ENCODE results near the gene UBL4A. TPM values are rescaled to one million over a fixed set of nuclear protein-coding genes. Genes with fewer than 3 reads are reported as not detected.

Gene UBL4A
- total and polyA plus RNA-seq, 5 donors from 2014 or later: 12.5 to 59.5 (median 55.0) TPM

DNA sequence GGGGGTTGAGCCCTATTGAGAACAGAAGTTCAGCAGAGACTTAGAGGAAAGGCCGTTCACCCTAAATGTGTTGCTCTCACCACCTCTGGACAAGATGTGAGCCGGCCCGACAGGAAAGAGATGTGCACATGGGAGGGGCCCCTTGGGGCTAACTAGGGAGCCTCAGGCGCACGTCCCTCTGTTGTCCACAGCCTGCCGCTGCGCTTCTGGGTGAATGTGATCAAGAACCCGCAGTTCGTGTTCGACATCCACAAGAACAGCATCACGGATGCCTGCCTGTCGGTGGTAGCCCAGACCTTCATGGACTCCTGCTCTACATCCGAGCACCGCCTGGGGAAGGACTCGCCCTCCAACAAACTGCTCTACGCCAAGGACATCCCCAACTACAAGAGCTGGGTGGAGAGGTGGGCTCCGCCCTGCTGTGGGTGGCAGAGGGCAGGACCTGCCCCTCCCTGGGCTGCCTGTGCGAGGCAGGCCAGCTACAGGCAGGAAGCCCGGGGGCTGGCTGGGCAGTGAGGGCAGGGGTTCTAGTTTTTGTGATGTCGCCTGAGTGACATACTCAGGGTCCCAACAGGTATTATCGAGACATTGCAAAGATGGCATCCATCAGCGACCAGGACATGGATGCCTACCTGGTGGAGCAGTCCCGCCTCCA is 15.4 kb downstream of the UBL4A start:
- no peak overlapping the region for H3K27ac ChIP-seq (ENCODE audit: insufficient read depth, low read length, poor library complexity, severe bottlenecking)
- ATAC-seq (ENCODE audit: low read depth in 2 of 2): no peak
- H3K4me3 Mint-ChIP-seq: no peak overlapping the region

DNA sequence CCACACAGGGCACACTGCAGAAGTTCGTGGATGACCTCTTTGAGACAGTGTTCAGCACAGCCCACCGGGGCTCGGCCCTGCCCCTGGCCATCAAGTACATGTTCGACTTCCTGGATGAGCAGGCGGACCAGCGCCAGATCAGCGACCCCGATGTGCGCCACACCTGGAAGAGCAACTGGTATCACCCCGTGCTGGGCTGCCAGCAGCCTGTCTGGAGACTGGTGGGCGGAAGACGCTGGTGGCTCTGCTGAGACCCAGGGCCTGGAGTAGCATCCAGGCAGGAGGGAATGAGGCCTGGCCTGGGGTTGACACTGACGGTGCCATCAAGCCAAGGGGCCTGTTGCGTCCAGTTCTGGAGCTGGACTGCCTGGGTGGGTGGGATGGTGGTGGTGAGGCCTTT is 16.0 kb downstream of the UBL4A start:
- Histone ChIP-seq H3K27me3 (ENCODE audit: control insufficient read depth, insufficient read depth, low read length) (no peaks in the 10 kb centered on the region), H3K4me1 (ENCODE audit: control insufficient read depth, insufficient read depth, low read length, poor library complexity, severe bottlenecking) (no peaks in the 10 kb centered on the region), H3K4me3 (ENCODE audit: low read depth, low read length) (no peak overlapping the region), H3K27ac (ENCODE audit: insufficient read depth, low read length, poor library complexity, severe bottlenecking) (no peak overlapping the region), H3K36me3 (ENCODE audit: control insufficient read depth, insufficient read depth, low read length) (peaks cover 14% of the 10 kb centered on the region), H3K9me3 (ENCODE audit: control insufficient read depth in 2 of 2, low read length in 2 of 2) (no peaks in the 10 kb centered on the region)
- no peaks in the 10 kb centered on the region for H3K4me1 Mint-ChIP-seq
- H3K27ac Mint-ChIP-seq: no peak overlapping the region
- no peak overlapping the region for H3K4me3 Mint-ChIP-seq
- no peak for DNase-seq
- ATAC-seq (ENCODE audit: low read depth in 2 of 2): no peak
- H3K9me3 Mint-ChIP-seq: peaks cover 0 to 1% (median 0%) of the 10 kb centered on the region in 7 donors
- no peaks in the 10 kb centered on the region for H3K27me3 Mint-ChIP-seq
- H3K36me3 Mint-ChIP-seq: no peaks in the 10 kb centered on the region

More for the DNA sequence above, 15.4 kb downstream of the UBL4A start:
- Histone ChIP-seq H3K4me1 (ENCODE audit: control insufficient read depth, insufficient read depth, low read length, poor library complexity, severe bottlenecking) (no peaks in the 10 kb centered on the region), H3K9me3 (ENCODE audit: control insufficient read depth in 2 of 2, low read length in 2 of 2) (no peaks in the 10 kb centered on the region), H3K36me3 (ENCODE audit: control insufficient read depth, insufficient read depth, low read length) (peaks cover 14% of the 10 kb centered on the region), H3K4me3 (ENCODE audit: low read depth, low read length) (no peak overlapping the region), H3K27me3 (ENCODE audit: control insufficient read depth, insufficient read depth, low read length) (no peaks in the 10 kb centered on the region)
- H3K36me3 Mint-ChIP-seq: no peaks in the 10 kb centered on the region
- H3K27ac Mint-ChIP-seq: no peak overlapping the region
- H3K27me3 Mint-ChIP-seq: no peaks in the 10 kb centered on the region
- H3K9me3 Mint-ChIP-seq: peaks cover 0 to 1% (median 0%) of the 10 kb centered on the region in 7 donors
- no peaks in the 10 kb centered on the region for H3K4me1 Mint-ChIP-seq
- no peak for DNase-seq

DNA sequence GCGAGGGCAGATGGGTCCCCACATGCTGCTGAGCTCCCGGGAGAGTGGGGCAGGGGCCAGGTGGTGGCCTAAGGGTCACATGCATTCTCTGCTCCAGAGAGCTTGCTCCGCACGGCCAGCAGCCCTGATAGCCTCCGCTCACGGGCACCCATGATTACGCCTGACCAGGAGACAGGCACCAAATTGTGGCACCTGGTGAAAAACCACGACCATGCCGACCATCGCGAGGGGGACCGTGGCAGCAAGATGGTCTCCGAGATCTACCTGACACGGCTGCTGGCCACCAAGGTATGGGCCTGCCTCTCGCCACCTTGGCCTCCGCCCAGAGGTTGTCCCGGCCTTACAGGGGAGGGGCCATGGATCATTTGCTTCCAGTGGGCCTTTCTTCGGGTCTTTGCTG is 16.5 kb downstream of the UBL4A start:
- no peak for ATAC-seq (ENCODE audit: low read depth in 2 of 2)
- no peak for DNase-seq
- Histone ChIP-seq H3K36me3 (ENCODE audit: control insufficient read depth, insufficient read depth, low read length) (peaks cover 14% of the 10 kb centered on the region), H3K4me1 (ENCODE audit: control insufficient read depth, insufficient read depth, low read length, poor library complexity, severe bottlenecking) (no peaks in the 10 kb centered on the region), H3K9me3 (ENCODE audit: control insufficient read depth in 2 of 2, low read length in 2 of 2) (no peaks in the 10 kb centered on the region), H3K27ac (ENCODE audit: insufficient read depth, low read length, poor library complexity, severe bottlenecking) (no peak overlapping the region), H3K4me3 (ENCODE audit: low read depth, low read length) (no peak overlapping the region), H3K27me3 (ENCODE audit: control insufficient read depth, insufficient read depth, low read length) (no peaks in the 10 kb centered on the region)
- no peaks in the 10 kb centered on the region for H3K4me1 Mint-ChIP-seq
- H3K4me3 Mint-ChIP-seq: no peak overlapping the region
- peaks cover 0 to 1% (median 0%) of the 10 kb centered on the region in 7 donors for H3K9me3 Mint-ChIP-seq
- H3K27ac Mint-ChIP-seq: no peak overlapping the region
- no peaks in the 10 kb centered on the region for H3K27me3 Mint-ChIP-seq
- H3K36me3 Mint-ChIP-seq: no peaks in the 10 kb centered on the region

DNA sequence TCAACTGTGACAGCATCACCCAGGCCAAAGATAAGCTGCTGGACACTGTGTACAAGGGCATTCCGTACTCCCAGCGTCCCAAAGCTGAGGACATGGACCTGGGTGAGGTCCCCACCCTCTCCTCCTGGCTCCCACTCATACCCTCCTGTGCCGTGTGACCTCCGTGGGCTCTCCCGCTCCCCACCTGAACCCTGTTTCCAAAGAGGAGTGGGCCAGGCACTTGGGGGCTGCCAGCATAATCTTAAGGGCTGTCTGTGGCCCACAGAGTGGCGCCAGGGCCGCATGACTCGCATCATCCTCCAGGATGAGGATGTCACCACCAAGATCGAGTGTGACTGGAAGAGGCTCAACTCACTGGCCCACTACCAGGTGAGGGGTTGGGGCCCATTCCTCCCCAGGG is 17.3 kb downstream of the UBL4A start:
- Histone ChIP-seq H3K27ac (ENCODE audit: insufficient read depth, low read length, poor library complexity, severe bottlenecking) (no peak overlapping the region), H3K27me3 (ENCODE audit: control insufficient read depth, insufficient read depth, low read length) (no peaks in the 10 kb centered on the region), H3K9me3 (ENCODE audit: control insufficient read depth in 2 of 2, low read length in 2 of 2) (no peaks in the 10 kb centered on the region), H3K4me1 (ENCODE audit: control insufficient read depth, insufficient read depth, low read length, poor library complexity, severe bottlenecking) (no peaks in the 10 kb centered on the region), H3K4me3 (ENCODE audit: low read depth, low read length) (no peak overlapping the region), H3K36me3 (ENCODE audit: control insufficient read depth, insufficient read depth, low read length) (peaks cover 18% of the 10 kb centered on the region)
- H3K4me1 Mint-ChIP-seq: no peaks in the 10 kb centered on the region
- H3K27ac Mint-ChIP-seq: no peak overlapping the region
- no peaks in the 10 kb centered on the region for H3K36me3 Mint-ChIP-seq
- ATAC-seq (ENCODE audit: low read depth in 2 of 2): no peak
- no peaks in the 10 kb centered on the region for H3K27me3 Mint-ChIP-seq
- no peak for DNase-seq
- no peak overlapping the region for H3K4me3 Mint-ChIP-seq
- H3K9me3 Mint-ChIP-seq: peaks cover 0 to 1% (median 0%) of the 10 kb centered on the region in 7 donors

DNA sequence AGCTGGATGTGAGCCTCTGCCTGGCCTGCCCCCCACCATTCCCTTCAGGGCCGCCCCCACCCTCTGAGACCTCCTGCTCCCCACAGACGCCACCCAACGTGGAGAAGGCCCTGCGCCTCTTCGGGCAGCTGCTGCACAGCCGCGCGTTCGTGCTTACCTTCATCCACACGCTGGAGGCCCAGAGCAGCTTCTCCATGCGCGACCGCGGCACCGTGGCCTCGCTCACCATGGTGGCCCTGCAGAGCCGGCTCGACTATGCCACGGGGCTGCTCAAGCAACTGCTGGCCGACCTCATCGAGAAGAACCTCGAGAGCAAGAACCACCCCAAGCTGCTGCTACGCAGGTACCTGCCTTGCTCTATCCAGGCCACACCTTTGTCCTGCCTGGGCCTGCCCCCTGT is 18.2 kb downstream of the UBL4A start:
- Mint-ChIP-seq H3K27me3 (no peaks in the 10 kb centered on the region), H3K9me3 (peaks cover 0 to 1% (median 0%) of the 10 kb centered on the region in 7 donors), H3K4me3 (peak overlapping the region in 1 of 4 donors; percentile 43), H3K36me3 (no peaks in the 10 kb centered on the region), H3K4me1 (no peaks in the 10 kb centered on the region), H3K27ac (no peak overlapping the region)
- no peak overlapping the region for H3K27ac ChIP-seq (ENCODE audit: insufficient read depth, low read length, poor library complexity, severe bottlenecking)
- H3K4me3 ChIP-seq (ENCODE audit: low read depth, low read length): no peak overlapping the region
- no peaks in the 10 kb centered on the region for H3K4me1 ChIP-seq (ENCODE audit: control insufficient read depth, insufficient read depth, low read length, poor library complexity, severe bottlenecking)
- H3K9me3 ChIP-seq (ENCODE audit: control insufficient read depth in 2 of 2, low read length in 2 of 2): no peaks in the 10 kb centered on the region
- H3K27me3 ChIP-seq (ENCODE audit: control insufficient read depth, insufficient read depth, low read length): no peaks in the 10 kb centered on the region
- peaks cover 18% of the 10 kb centered on the region for H3K36me3 ChIP-seq (ENCODE audit: control insufficient read depth, insufficient read depth, low read length)
- DNase-seq (no peak), ATAC-seq (ENCODE audit: low read depth in 2 of 2) (no peak)

DNA sequence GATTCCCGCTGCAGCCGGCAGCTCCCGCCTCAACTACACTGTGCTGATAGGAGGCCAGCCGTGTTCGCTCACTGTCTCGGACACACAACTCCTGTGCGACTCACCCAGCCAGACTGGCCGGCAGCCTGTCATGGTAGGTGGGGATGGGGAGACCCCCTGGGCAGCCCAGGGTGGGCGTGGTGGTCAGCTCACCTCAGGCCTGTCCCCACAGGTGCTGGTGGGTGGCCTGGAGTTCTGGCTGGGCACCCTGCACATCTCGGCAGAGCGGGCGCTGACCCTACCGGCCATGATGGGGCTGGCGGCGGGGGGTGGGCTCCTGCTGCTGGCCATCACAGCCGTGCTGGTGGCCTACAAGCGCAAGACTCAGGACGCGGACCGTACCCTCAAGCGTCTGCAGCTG is 18.9 kb downstream of the UBL4A start:
- Mint-ChIP-seq H3K27ac (no peak overlapping the region), H3K27me3 (no peaks in the 10 kb centered on the region), H3K4me3 (no peak overlapping the region), H3K9me3 (peaks cover 0 to 1% (median 0%) of the 10 kb centered on the region in 7 donors), H3K36me3 (no peaks in the 10 kb centered on the region), H3K4me1 (peaks cover 0 to 3% (median 0%) of the 10 kb centered on the region in 4 donors)
- Histone ChIP-seq H3K9me3 (ENCODE audit: control insufficient read depth in 2 of 2, low read length in 2 of 2) (no peaks in the 10 kb centered on the region), H3K4me1 (ENCODE audit: control insufficient read depth, insufficient read depth, low read length, poor library complexity, severe bottlenecking) (no peaks in the 10 kb centered on the region), H3K4me3 (ENCODE audit: low read depth, low read length) (no peak overlapping the region), H3K27me3 (ENCODE audit: control insufficient read depth, insufficient read depth, low read length) (no peaks in the 10 kb centered on the region), H3K36me3 (ENCODE audit: control insufficient read depth, insufficient read depth, low read length) (peaks cover 18% of the 10 kb centered on the region), H3K27ac (ENCODE audit: insufficient read depth, low read length, poor library complexity, severe bottlenecking) (no peak overlapping the region)
- ATAC-seq (ENCODE audit: low read depth in 2 of 2): no peak
- no peak for DNase-seq

DNA sequence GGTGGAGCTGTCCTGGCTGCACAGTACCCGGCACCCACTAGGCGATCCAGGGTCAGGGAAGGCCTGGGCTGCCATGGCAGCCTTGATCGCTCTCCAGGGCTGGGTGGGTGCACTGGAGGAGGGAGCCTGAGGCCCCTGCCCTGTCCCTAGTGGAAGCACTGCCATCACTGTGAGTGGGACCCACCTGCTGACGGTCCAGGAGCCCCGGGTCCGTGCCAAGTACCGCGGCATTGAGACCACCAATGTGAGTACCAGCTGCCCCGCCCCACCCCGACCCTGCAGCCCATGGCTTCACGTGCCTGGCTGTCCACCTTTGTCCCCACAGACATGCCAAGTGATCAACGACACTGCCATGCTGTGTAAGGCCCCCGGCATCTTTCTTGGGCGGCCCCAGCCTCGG is 19.5 kb downstream of the UBL4A start:
- H3K27ac ChIP-seq (ENCODE audit: insufficient read depth, low read length, poor library complexity, severe bottlenecking): no peak overlapping the region
- ATAC-seq (ENCODE audit: low read depth in 2 of 2) (no peak), DNase-seq (no peak)
- H3K4me1 ChIP-seq (ENCODE audit: control insufficient read depth, insufficient read depth, low read length, poor library complexity, severe bottlenecking): no peaks in the 10 kb centered on the region
- H3K4me3 ChIP-seq (ENCODE audit: low read depth, low read length): no peak overlapping the region
- Mint-ChIP-seq H3K27me3 (no peaks in the 10 kb centered on the region), H3K9me3 (peaks cover 0 to 1% (median 0%) of the 10 kb centered on the region in 7 donors), H3K4me1 (peaks cover 0 to 3% (median 0%) of the 10 kb centered on the region in 4 donors), H3K36me3 (no peaks in the 10 kb centered on the region), H3K27ac (no peak overlapping the region), H3K4me3 (no peak overlapping the region)
- no peaks in the 10 kb centered on the region for H3K27me3 ChIP-seq (ENCODE audit: control insufficient read depth, insufficient read depth, low read length)
- peaks cover 21% of the 10 kb centered on the region for H3K36me3 ChIP-seq (ENCODE audit: control insufficient read depth, insufficient read depth, low read length)
- H3K9me3 ChIP-seq (ENCODE audit: control insufficient read depth in 2 of 2, low read length in 2 of 2): no peaks in the 10 kb centered on the region

DNA sequence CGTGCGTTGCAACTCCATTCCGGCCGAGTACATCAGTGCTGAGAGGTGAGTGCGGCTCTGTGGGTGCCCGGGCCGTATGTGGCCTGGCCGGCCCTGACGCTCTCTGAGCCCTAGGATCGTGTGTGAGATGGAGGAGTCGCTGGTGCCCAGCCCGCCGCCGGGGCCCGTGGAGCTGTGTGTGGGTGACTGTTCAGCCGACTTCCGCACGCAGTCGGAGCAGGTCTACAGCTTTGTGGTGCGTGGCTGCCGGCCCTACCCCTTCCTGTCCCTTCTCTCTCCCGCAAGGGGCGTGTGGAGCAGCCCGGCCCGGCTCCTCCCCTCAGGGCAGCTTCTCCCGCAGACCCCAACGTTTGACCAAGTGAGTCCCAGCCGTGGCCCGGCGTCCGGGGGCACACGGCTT is 20.4 kb downstream of the UBL4A start:
- DNase-seq: no peak
- no peaks in the 10 kb centered on the region for H3K27me3 Mint-ChIP-seq

More for the DNA sequence above, 20.4 kb downstream of the UBL4A start:
- Mint-ChIP-seq H3K4me3 (no peak overlapping the region), H3K4me1 (peaks cover 0 to 8% (median 0%) of the 10 kb centered on the region in 4 donors), H3K9me3 (no peaks in the 10 kb centered on the region), H3K36me3 (no peaks in the 10 kb centered on the region), H3K27ac (no peak overlapping the region)
- H3K27me3 ChIP-seq (ENCODE audit: control insufficient read depth, insufficient read depth, low read length): no peaks in the 10 kb centered on the region
- no peak overlapping the region for H3K27ac ChIP-seq (ENCODE audit: insufficient read depth, low read length, poor library complexity, severe bottlenecking)
- H3K36me3 ChIP-seq (ENCODE audit: control insufficient read depth, insufficient read depth, low read length): peaks cover 19% of the 10 kb centered on the region
- no peaks in the 10 kb centered on the region for H3K4me1 ChIP-seq (ENCODE audit: control insufficient read depth, insufficient read depth, low read length, poor library complexity, severe bottlenecking)
- no peaks in the 10 kb centered on the region for H3K9me3 ChIP-seq (ENCODE audit: control insufficient read depth in 2 of 2, low read length in 2 of 2)
- no peak for ATAC-seq (ENCODE audit: low read depth in 2 of 2)
- H3K4me3 ChIP-seq (ENCODE audit: low read depth, low read length): no peak overlapping the region
